ENCODE measurements around the gene ZSWIM6.

Gene ZSWIM6

GRCh38 chr5:61447780-61448495 is 115.9 kb downstream of the ZSWIM6 start:
- no peak for DNase-seq (ENCODE audit: low spot score)

GRCh38 chr5:61449804-61450492 is 117.9 kb downstream of the ZSWIM6 start:
- peak; percentile 46 for DNase-seq (ENCODE audit: low spot score)

GRCh38 chr5:61450493-61451279 is 118.6 kb downstream of the ZSWIM6 start:
- DNase-seq (ENCODE audit: low spot score), result no peak

- DNase-seq (ENCODE audit: low spot score), result no peak
These were observed 123.3 kb downstream of the ZSWIM6 start for GRCh38 chr5:61455179-61456006.

- no peak for DNase-seq (ENCODE audit: low spot score)
These were observed 128.4 kb downstream of the ZSWIM6 start for GRCh38 chr5:61460471-61460870.

GRCh38 chr5:61461417-61461816 is 129.4 kb downstream of the ZSWIM6 start:
- no peak for DNase-seq (ENCODE audit: low spot score)

GRCh38 chr5:61461926-61462325 is 129.9 kb downstream of the ZSWIM6 start:
- DNase-seq (ENCODE audit: low spot score), result no peak

- DNase-seq (ENCODE audit: low spot score), result no peak
These were observed 131.5 kb downstream of the ZSWIM6 start for GRCh38 chr5:61463596-61463995.

GRCh38 chr5:61464512-61464911 is 132.5 kb downstream of the ZSWIM6 start:
- no peak for DNase-seq (ENCODE audit: low spot score)

GRCh38 chr5:61465066-61465465 is 133.0 kb downstream of the ZSWIM6 start:
- no peak for DNase-seq (ENCODE audit: low spot score)

- DNase-seq (ENCODE audit: low spot score), result no peak
These were observed 133.4 kb downstream of the ZSWIM6 start for GRCh38 chr5:61465496-61465895.

GRCh38 chr5:61466017-61466416 is 134.0 kb downstream of the ZSWIM6 start:
- no peak for DNase-seq (ENCODE audit: low spot score)

- DNase-seq (ENCODE audit: low spot score), result no peak
These were observed 135.9 kb downstream of the ZSWIM6 start for GRCh38 chr5:61467766-61468482.

GRCh38 chr5:61468483-61468865 is 136.4 kb downstream of the ZSWIM6 start:
- DNase-seq (ENCODE audit: low spot score), result no peak

GRCh38 chr5:61471352-61471751 is 139.3 kb downstream of the ZSWIM6 start:
- no peak for DNase-seq (ENCODE audit: low spot score)

GRCh38 chr5:61472172-61472958 is 140.3 kb downstream of the ZSWIM6 start:
- DNase-seq (ENCODE audit: low spot score), result no peak

- DNase-seq (ENCODE audit: low spot score), result no peak
These were observed 142.7 kb downstream of the ZSWIM6 start for GRCh38 chr5:61474746-61475145.

GRCh38 chr5:61477788-61478187 is 145.7 kb downstream of the ZSWIM6 start:
- DNase-seq (ENCODE audit: low spot score), result no peak

- DNase-seq (ENCODE audit: low spot score), result no peak
These were observed 148.0 kb downstream of the ZSWIM6 start for GRCh38 chr5:61479850-61480614.

GRCh38 chr5:61482980-61483379 is 150.9 kb downstream of the ZSWIM6 start:
- no peak for DNase-seq (ENCODE audit: low spot score)
